Urothelium cell line (cell line): ENCODE measurements around the gene HPS4.
"Not testable (repeated sequence)": the region's sequence is repeated elsewhere in the genome, so short reads cannot be mapped to it uniquely, and the experiment has no call there.

Experiments
- DNase-seq: peaks from one replicate; pipeline ENCODE4 v3.0.0; 2011; ENCODE audit warnings: low spot score, mixed read lengths
- FAIRE-seq: peaks from 2 replicates; lab custom pipeline; 2011; peaks lifted over from hg19 to GRCh38; lab: Jason Lieb, UNC

HPS4 gene

GRCh38 chr22:26445577-26446275 is 37.9 kb downstream of the HPS4 start:
- DNase-seq (no peak), FAIRE-seq (peak; percentile 94)

DNA sequence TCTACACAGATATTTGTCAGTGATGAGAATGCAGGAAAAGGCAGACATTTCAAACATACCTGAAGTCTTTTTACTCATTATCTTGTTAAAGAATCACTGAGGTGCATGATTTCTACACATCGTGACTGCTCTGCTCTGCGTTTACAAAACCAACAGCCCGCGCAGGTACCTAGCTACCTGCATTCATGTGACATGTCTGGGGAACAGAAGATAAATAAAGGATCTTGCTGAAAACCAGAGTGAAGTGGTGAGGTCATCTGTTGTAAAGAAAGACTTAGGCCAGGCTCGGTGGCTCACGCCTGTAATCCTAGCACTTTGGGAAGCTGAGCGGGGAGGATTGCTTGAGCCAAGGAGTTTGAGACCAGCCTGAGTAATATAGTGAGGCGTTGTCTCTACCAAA is 38.8 kb downstream of the HPS4 start:
- no peak for FAIRE-seq

DNA sequence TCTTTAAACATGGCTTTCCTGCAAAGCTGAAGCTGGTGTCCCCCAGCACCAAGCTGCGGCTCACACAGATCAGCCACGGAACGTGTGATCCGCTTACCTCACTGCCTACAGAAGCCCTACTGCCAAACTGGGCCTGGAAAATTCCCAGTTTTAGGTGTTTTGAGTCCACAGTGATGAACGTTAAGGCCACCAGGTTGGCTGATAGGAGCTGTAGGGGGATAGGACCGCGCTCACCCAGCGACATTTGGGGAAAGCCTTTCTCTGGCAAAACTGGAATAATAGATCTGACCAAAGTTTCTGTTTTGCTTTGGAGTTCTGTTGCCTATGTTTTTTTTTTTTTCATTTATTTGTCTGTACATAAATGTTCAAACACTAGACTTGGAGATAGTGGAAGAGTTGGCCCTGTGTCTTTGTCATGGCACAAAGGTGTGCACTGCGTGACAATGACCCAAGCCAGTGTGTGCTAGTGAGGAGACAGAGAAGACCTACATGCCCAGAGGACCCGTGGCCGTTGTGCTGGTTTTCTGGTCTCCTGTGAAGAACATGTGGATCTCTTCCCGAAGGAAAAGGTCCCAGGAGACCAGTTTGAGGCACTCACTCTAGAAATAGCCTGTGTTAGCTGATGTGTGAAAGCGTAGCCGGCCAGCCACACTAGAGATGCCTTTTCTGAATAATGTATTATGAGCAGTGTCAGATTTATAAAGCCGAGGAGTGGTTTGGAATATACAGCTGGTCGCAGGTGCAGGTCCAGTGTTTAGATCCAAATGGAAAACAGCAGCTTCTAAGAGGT is 39.5 kb downstream of the HPS4 start:
- DNase-seq (no peak), FAIRE-seq (peak; percentile 93)

More for the DNA sequence above, 38.8 kb downstream of the HPS4 start:
- DNase-seq = no peak

- peak; percentile 83 for FAIRE-seq
- no peak for DNase-seq
Observed at GRCh38 chr22:26442086-26442756, 41.4 kb downstream of the HPS4 start.

DNA sequence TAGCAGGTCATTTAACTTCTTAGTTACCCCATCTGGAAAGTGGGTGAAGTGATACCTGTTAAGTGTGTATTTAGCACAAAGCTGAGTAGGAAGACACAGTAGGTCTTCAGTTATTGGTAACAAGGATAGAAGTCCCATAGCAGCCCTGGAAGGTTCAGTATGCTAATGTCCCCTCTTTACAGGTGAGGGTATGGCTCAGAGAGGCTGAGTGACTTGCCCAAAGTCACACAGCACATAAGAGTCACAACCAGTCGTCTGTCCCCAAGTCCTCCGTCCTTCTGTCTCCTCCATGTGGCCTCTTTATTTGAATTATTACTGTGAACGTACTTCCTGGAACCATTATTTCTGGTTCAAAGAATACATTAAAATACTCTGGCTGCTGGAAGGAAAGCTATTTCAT is 44.0 kb downstream of the HPS4 start:
- DNase-seq = no peak

GRCh38 chr22:26438776-26439175 is 44.8 kb downstream of the HPS4 start:
- DNase-seq = not testable (repeated sequence)

More for the DNA sequence above, 44.0 kb downstream of the HPS4 start:
- FAIRE-seq = peak; percentile 53

GRCh38 chr22:26437694-26438392 is 45.7 kb downstream of the HPS4 start:
- DNase-seq (no peak), FAIRE-seq (peak; percentile 83)

More at GRCh38 chr22:26438776-26439175, 44.8 kb downstream of the HPS4 start:
- FAIRE-seq = peak; percentile 84

- FAIRE-seq (no peak), DNase-seq (no peak)
Observed at GRCh38 chr22:26436903-26437515, 46.6 kb downstream of the HPS4 start.

DNA sequence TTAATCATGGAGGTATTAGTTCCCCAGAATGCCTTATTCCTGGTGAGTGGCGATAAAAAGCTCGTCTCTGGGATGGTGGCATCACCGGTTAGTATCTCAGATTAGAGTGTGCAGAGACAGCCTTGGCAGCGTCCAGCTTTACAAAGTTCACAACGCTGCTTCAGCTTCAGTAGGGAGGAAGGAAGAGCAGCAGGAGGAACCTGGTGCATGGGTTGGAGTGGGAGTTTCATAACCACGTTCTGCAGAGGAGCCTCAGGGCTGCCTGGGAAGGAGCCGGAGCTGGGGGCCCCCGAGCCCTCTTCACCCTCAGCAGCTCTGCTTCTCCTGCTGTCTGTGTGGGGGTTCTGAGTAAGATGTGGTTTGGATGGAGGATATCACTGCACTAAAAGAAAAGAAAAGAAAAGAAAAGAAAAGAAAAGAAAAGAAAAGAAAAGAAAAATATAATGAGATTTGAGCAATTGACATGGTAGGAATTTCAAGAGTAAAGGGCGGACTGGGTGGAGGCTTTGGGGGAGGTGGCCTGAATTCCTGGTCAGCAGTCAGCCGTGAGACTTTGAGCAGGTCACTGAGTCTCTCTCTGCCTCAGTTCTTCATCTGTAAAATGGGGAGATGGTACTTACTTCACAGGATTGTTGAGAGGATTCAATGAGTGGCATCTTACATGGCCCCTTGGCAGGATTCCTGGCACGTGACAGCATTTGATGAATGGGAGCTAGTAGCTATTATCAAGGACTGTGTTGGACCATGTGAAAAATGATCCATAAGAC is 48.1 kb downstream of the HPS4 start:
- FAIRE-seq (peak; percentile 68), DNase-seq (no peak)

- peak; percentile 97 for FAIRE-seq
Observed at GRCh38 chr22:26433805-26434204, 49.8 kb downstream of the HPS4 start.

DNA sequence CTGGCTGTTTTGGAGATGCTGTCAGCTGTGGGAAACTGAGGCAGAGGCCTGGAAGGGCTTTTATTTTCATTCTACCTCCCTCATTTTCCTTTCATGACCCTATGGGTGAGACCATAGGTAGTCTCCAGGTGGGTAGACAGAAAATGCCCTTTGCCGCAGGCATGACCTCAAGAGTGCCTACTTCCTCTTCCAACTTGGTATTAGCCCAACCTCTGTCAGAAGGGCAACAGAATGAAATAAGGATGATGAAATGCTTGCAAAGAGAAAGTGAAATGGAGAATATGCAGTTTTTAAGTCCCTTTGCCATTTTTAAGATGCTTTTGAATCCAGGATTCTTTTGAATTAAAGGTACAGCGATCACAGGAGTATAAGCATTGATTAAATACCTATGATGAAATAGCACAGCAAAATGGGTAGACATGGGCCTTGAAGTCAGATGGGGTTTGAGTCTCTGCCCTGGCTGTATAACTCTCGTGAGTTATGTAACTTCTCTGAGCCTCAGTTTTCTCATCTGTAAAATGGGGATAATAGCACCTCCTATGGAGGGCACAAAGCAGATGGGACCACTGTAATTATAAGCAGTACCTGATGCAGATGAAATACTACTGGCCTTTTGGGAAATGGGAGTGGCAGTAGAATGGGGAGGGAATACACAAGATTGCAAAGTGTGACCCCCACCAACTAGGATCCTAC is 50.8 kb downstream of the HPS4 start:
- FAIRE-seq = peak; percentile 69

More at GRCh38 chr22:26433805-26434204, 49.8 kb downstream of the HPS4 start:
- DNase-seq = no peak

GRCh38 chr22:26431261-26431995 is 52.2 kb downstream of the HPS4 start:
- no peak for DNase-seq
- FAIRE-seq = peak; percentile 97

More for the DNA sequence above, 50.8 kb downstream of the HPS4 start:
- no peak for DNase-seq

GRCh38 chr22:26430600-26430999 is 53.0 kb downstream of the HPS4 start:
- DNase-seq = no peak
- FAIRE-seq = no peak

GRCh38 chr22:26429458-26430286 is 53.9 kb downstream of the HPS4 start:
- FAIRE-seq (peak; percentile 98), DNase-seq (peak; percentile 62)

GRCh38 chr22:26428515-26429457 is 54.8 kb downstream of the HPS4 start, which contains the start of gene ASPHD2:
TSS of gene ASPHD2 (plus strand) at chr22:26429260. CDS start at chr22:26433616, 4,356 bp downstream.
- FAIRE-seq (peak; percentile 99), DNase-seq (peak; percentile 98)

DNA sequence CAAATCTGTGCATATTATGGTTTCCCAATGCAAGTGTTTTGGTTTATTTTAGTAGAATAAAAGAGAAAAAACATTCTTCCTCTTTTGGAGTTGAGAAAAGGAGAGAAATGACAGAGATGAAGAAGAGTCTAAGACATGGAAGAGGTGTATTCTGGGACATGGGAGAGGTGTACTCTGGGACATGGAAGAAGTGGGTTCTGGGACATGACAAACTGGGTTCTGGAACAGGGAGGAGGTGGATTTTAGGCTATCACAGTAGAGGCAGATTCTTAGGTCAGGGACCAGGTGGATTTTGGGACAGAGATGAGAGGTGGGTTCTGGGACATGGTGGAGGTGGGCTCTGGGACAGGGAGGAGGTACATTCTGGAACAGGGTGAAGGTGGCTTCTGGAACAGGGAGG is 56.7 kb downstream of the HPS4 start:
- no peak for DNase-seq
- no peak for FAIRE-seq
